Transverse colon (tissue), 4 donors: ENCODE results near the gene BCL6B. TPM values are rescaled to one million over a fixed set of nuclear protein-coding genes. Genes with fewer than 3 reads are reported as not detected.

Source experiments
- DNase-seq: peaks from one replicate; pipeline ENCODE4 v3.0.0-alpha.2; 2019
- H3K27ac ChIP-seq, 4 donors: fragments of 200-600 bp; sonication (generic); 2 replicates each; pipeline ENCODE4 v1.5.1; 2016 to 2018; ENCODE audit warnings: inconsistent platforms in 4 of 4
- H3K27me3 ChIP-seq: fragments of 200-600 bp; sonication (generic); 2 replicates; pipeline ENCODE4 v1.5.1; 2017; ENCODE audit warnings: inconsistent platforms
- H3K36me3 ChIP-seq, 4 donors: fragments of 200-600 bp; sonication (generic); 2 replicates each; pipeline ENCODE4 v1.5.1; 2017 to 2019; ENCODE audit warnings: inconsistent platforms in 4 of 4
- H3K4me1 ChIP-seq, 4 donors: fragments of 200-600 bp; sonication (generic); 2 replicates each; pipeline ENCODE4 v1.5.1; 2017 to 2020; ENCODE audit warnings: inconsistent platforms in 4 of 4
- H3K4me3 ChIP-seq, 4 donors: fragments of 200-600 bp; sonication (generic); 1 replicate in 1 of 4; 2 replicates in 3 of 4; pipeline versions ENCODE4 v1.5.1 to v1.6.1; 2017 to 2019; ENCODE audit warnings: inconsistent platforms in 4 of 4
- H3K9me3 ChIP-seq, 2 donors: fragments of 200-600 bp; sonication (generic); 2 replicates each; pipeline ENCODE4 v1.5.1; 2017 to 2019; ENCODE audit warnings: inconsistent platforms in 2 of 2
- EP300 ChIP-seq: sonication (generic); formaldehyde crosslinking; IDR thresholded peaks from one replicate; pipeline ENCODE4 v1.6.1; 2017; ENCODE audit warnings: antibody characterized with exemption, low read depth
- POLR2A ChIP-seq: fragments of 450-650 bp; IDR thresholded peaks from one replicate; pipeline ENCODE4 v1.6.1; 2016; ENCODE audit warnings: antibody characterized with exemption, mild to moderate bottlenecking, moderate library complexity
- POLR2AphosphoS5 ChIP-seq, 3 donors: sonication (generic); formaldehyde crosslinking; IDR thresholded peaks; one replicate each; pipeline ENCODE4 v1.6.1; 2016; ENCODE audit warnings: antibody characterized with exemption in 3 of 3
- WGBS, 2 donors: methylation state at CpG; one replicate each; pipeline ENCODE4 v1.1.5; 2018; ENCODE audit warnings: low coverage in 1 of 2; 5-methylcytosine and 5-hydroxymethylcytosine counted together
- in situ Hi-C, 4 donors: fragments of 200-750 bp; cut with MboI; loops; one replicate each; pipeline versions ENCODE4 v1.15.0 to v1.15.1; 2017; ENCODE audit warnings: low sequenced_read_pairs in 3 of 4, low pct_ligation_motif_present in 1 of 4, low pct_unique_long_range_greater_than_20kb in 1 of 4
- intact Hi-C: fragments of 100-400 bp; cut with DNase I; formaldehyde crosslinking; loops from one replicate; pipeline ENCODE4 v1.15.1; 2023; ENCODE audit warnings: low total_unique reads
- total RNA-seq, 4 donors: library from RNA; depleted of rRNA; stranded (reverse); fragments of >200 nt; gene quantifications; one replicate each; pipeline ENCODE4 v1.1.0, GENCODE V29; 2016
- TF ChIP-seq, protein P1 (sequence below), 5 experiments: fragments of 200-600 bp in 3 of 5; fragments of 450-650 bp in 2 of 5; sonication (generic) in 3 of 5; IDR thresholded peaks; 1 replicate in 2 of 5; 2 replicates in 3 of 5; pipeline ENCODE4 v1.5.1; 2016 to 2017; ENCODE audit warnings: antibody characterized with exemption in 5 of 5, inconsistent platforms in 3 of 5, mild to moderate bottlenecking in 2 of 5, moderate library complexity in 1 of 5

BCL6B gene
- total RNA-seq, 4 donors from 2014 or later: 0.32 to 1.8 (median 0.82) TPM; not detected in 1

GRCh38 chr17:7029096-7029495, 6.2 kb downstream of the BCL6B start:
- no peak for TF ChIP-seq POLR2AphosphoS5 (IDR thresholded peaks at IDR 0.05)
- TF ChIP-seq POLR2A: no peak
- TF ChIP-seq, protein P1, sequence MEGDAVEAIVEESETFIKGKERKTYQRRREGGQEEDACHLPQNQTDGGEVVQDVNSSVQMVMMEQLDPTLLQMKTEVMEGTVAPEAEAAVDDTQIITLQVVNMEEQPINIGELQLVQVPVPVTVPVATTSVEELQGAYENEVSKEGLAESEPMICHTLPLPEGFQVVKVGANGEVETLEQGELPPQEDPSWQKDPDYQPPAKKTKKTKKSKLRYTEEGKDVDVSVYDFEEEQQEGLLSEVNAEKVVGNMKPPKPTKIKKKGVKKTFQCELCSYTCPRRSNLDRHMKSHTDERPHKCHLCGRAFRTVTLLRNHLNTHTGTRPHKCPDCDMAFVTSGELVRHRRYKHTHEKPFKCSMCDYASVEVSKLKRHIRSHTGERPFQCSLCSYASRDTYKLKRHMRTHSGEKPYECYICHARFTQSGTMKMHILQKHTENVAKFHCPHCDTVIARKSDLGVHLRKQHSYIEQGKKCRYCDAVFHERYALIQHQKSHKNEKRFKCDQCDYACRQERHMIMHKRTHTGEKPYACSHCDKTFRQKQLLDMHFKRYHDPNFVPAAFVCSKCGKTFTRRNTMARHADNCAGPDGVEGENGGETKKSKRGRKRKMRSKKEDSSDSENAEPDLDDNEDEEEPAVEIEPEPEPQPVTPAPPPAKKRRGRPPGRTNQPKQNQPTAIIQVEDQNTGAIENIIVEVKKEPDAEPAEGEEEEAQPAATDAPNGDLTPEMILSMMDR (IDR thresholded peaks at IDR 0.05): no peak
- no peak for TF ChIP-seq EP300
- Histone ChIP-seq H3K27ac (peak overlapping the region in 2 of 4 donors; percentile 4 to 20), H3K9me3 (no peaks in the 10 kb centered on the region), H3K27me3 (no peaks in the 10 kb centered on the region), H3K4me3 (no peak overlapping the region), H3K36me3 (no peaks in the 10 kb centered on the region), H3K4me1 (peaks cover 0 to 5% (median 0%) of the 10 kb centered on the region in 4 donors)
- DNase-seq: no peak
- in situ Hi-C loops (loop anchor here in 3 of 4 donors (25.0 kb wide), 2 partner anchors 258 to 308 kb away; partner anchors contain the start of genes SLC2A4 (in 2 of the 3), YBX2 (in 2 of the 3), ACAP1 (in 1 of the 3) and NEURL4 (in 1 of the 3)), intact Hi-C loops (no loop called here)
- 82 to 84% methylated on average over 3 of the region's 3 CpGs for whole genome bisulfite sequencing, 2 donors

- WGBS, 2 donors: 49% methylated on average over 8 of the region's 8 CpGs; no CpG with 5 or more reads in 1 of the 2 donors
- no peaks in the 10 kb centered on the region for H3K36me3 ChIP-seq
- DNase-seq: peak; percentile 35
- intact Hi-C loops (no loop called here), in situ Hi-C loops (loop anchor here in 3 of 4 donors (25.0 kb wide), 2 partner anchors 258 to 308 kb away; partner anchors contain the start of genes SLC2A4 (in 2 of the 3), YBX2 (in 2 of the 3), ACAP1 (in 1 of the 3) and NEURL4 (in 1 of the 3))
- H3K27ac ChIP-seq: peak overlapping the region in 3 of 4 donors; percentile 4 to 20 (median 13)
- H3K27me3 ChIP-seq: no peaks in the 10 kb centered on the region
- H3K4me1 ChIP-seq: peaks cover 0 to 8% (median under 1%) of the 10 kb centered on the region in 4 donors
- no peak overlapping the region for H3K4me3 ChIP-seq
- no peaks in the 10 kb centered on the region for H3K9me3 ChIP-seq
- TF ChIP-seq, protein P1 (IDR thresholded peaks at IDR 0.05): no peak
- TF ChIP-seq POLR2AphosphoS5 (IDR thresholded peaks at IDR 0.05) (no peak), POLR2A (no peak), EP300 (no peak)
These were observed 6.8 kb downstream of the BCL6B start for GRCh38 chr17:7029659-7030058.

GRCh38 chr17:7034955-7035590, 12.2 kb downstream of the BCL6B start:
- Histone ChIP-seq H3K4me3 (peak overlapping the region; percentile 62 to 73 (median 64)), H3K27me3 (no peaks in the 10 kb centered on the region), H3K4me1 (peaks cover 0 to 25% (median 16%) of the 10 kb centered on the region in 4 donors), H3K36me3 (no peaks in the 10 kb centered on the region), H3K9me3 (no peaks in the 10 kb centered on the region), H3K27ac (peak overlapping the region; percentile 84 to 87 (median 86))
- TF ChIP-seq EP300: no peak
- no peak for TF ChIP-seq POLR2A
- TF ChIP-seq, protein P1 (IDR thresholded peaks at IDR 0.05): peak in 1 of 5 experiments; percentile 27
- intact Hi-C loops: no loop called here
- in situ Hi-C loops: loop anchor here in 3 of 4 donors (25.0 kb wide), 2 partner anchors 252 to 302 kb away; partner anchors contain the start of genes SLC2A4 (in 2 of the 3), YBX2 (in 2 of the 3), ACAP1 (in 1 of the 3) and NEURL4 (in 1 of the 3)
- DNase-seq: no peak
- WGBS, 2 donors: 0 to 15% methylated on average over 1 to 7 of the region's 7 CpGs
